Measurements from ENCODE around the gene PAK4.
"Not testable (repeated sequence)": the region's sequence is repeated elsewhere in the genome, so short reads cannot be mapped to it uniquely, and the experiment has no call there.

Gene PAK4

DNA sequence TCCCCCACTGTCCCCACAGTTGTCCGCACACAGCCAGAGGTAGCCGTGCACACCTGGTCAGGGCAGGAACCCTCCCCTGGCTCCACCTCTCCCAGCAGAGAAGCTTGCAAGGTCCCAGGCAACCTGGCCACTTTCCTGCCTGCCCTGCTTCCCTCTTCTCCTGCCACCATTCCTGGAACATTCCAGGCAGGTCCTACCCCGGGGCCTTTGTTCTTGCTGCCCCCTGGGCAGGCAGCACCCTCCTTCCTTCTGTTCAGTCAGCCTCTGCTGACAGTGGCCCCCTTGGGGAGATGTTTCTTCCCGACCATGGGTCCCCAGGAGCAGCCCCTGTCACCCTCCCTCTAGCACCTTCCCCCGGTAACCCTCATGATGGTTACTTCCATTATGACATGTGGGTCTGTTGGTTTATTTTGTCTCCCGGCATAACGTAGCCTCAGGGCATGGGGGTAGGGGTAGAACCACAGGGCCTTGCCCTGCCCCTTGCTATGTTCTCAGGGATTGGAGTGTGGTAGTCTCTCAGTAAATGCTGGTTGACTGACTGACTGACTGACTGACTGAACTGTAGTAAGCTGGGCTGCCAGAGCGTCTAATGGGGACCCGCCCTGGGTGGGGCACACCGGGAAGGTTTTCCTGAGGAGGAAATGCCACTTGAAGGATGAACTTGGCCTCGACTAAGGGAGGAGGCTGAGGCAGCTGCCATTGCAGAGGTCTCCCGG lies 10.8 kb downstream of the PAK4 start:
- FAIRE-seq (no peak), DNase-seq (ENCODE audit: insufficient read length) (no peak)
- no peak for TF ChIP-seq POLR2A (IDR thresholded peaks at IDR 0.05; ENCODE audit: low read depth, low read length)
- no peak for TF ChIP-seq TAF1 (IDR thresholded peaks at IDR 0.05; ENCODE audit: borderline replicate concordance, low read depth, low read length)
- no peak for TF ChIP-seq POLR2AphosphoS5 (IDR thresholded peaks at IDR 0.05; ENCODE audit: low read depth, low read length)

DNA sequence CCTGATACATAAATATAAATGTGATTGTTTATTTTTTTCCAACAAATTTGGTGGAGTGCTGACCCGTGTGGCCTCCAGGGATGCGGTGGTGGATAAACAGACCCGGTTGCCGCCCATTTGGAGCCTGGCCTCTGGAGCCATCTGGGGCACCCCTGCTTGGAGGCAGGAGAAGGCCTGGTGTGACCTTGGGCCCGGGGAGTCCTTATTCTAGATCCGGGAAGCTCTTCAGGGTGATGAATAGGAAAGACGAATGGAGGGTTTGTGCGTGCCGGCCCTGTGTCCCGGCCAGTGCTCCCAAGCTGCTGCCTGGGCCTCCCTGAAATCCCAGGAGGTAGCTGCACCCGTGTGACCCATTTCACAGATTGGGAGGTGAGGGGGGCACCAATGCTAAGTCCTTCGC lies 11.5 kb downstream of the PAK4 start:
- TF ChIP-seq TAF1 (IDR thresholded peaks at IDR 0.05; ENCODE audit: borderline replicate concordance, low read depth, low read length) (no peak), POLR2AphosphoS5 (IDR thresholded peaks at IDR 0.05; ENCODE audit: low read depth, low read length) (no peak), POLR2A (IDR thresholded peaks at IDR 0.05; ENCODE audit: low read depth, low read length) (no peak)
- FAIRE-seq = no peak
- DNase-seq (ENCODE audit: insufficient read length) = no peak

DNA sequence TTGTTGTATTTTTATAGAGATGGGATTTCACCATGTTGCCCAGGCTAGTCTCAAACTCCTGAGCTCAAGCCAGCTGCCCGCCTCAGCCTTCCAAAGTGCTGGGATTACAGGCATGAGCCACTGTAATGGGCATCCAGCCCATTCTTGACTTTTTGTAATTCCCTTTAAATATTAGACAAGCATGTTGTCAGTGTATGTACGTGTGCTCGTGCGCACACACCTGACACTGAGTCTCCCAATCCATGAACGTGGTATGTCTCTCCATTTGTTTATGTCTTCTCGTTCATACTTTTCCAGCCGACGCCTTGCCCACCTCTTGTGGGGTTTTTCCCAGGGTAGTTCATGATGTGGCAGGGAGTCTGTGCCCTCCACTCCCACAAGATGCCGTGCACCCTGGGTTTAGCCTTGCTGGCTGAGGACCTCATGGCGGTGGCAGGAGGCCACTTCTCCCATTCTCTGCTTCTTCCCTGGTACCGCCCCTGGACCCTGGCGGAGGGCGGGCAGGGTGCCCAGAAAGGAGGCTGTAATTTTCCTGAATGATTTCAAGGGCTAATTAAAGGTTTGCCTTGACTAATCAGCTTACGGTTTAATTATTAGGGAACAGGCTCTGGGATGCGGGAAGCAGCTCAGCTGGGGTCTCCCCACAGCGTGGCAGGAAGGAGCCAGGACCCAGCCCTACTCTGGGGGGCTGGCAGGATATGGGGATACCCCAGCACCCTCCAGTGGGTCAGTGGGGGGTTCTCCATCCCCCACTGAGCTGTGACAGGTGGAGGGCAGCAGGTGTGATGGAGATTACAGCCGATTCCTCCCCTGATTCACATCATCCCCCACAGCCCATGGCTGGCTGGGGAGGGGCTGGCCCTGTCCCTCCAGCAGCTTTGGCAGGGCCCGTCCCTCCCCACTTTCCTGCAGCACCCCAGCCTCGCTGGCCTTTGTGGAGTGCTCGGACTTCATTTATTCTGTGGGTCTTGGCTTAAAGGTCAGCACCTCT lies 12.9 kb downstream of the PAK4 start:
- no peak for FAIRE-seq
- TF ChIP-seq POLR2AphosphoS5 (IDR thresholded peaks at IDR 0.05; ENCODE audit: low read depth, low read length) (no peak), TAF1 (IDR thresholded peaks at IDR 0.05; ENCODE audit: borderline replicate concordance, low read depth, low read length) (no peak), POLR2A (IDR thresholded peaks at IDR 0.05; ENCODE audit: low read depth, low read length) (no peak)
- no peak for DNase-seq (ENCODE audit: insufficient read length)

DNA sequence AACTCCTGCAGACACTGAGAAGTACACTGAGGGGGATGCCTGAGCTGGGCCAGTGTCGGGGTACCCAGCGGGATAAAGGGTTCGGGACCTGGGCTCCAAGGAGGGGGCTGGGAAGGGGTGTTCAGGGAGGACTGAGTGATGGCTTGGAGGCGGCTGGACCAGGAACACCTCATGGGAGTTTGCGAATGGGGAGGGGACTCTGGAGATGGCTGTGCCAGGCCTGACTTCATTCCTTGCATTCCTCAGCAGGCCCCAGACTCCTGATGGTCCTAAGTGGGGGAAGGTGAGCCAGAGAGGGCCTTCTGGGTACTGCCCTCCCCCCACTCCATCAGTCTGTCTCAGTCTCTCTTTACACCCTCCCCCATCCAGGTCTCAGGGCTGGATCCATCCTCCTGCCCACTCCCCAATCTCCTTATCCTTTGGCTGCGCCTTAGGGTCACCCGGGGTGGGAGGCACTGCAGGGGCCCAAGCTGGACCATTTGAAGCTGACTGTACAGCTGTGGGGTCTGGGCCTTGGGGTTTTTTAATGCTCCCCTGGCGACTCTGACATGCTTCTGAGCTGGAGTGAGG lies 13.8 kb downstream of the PAK4 start:
- TF ChIP-seq POLR2AphosphoS5 (IDR thresholded peaks at IDR 0.05; ENCODE audit: low read depth, low read length) = no peak
- no peak for TF ChIP-seq POLR2A (IDR thresholded peaks at IDR 0.05; ENCODE audit: low read depth, low read length)
- no peak for TF ChIP-seq TAF1 (IDR thresholded peaks at IDR 0.05; ENCODE audit: borderline replicate concordance, low read depth, low read length)
- DNase-seq (ENCODE audit: insufficient read length) = no peak
- no peak for FAIRE-seq

DNA sequence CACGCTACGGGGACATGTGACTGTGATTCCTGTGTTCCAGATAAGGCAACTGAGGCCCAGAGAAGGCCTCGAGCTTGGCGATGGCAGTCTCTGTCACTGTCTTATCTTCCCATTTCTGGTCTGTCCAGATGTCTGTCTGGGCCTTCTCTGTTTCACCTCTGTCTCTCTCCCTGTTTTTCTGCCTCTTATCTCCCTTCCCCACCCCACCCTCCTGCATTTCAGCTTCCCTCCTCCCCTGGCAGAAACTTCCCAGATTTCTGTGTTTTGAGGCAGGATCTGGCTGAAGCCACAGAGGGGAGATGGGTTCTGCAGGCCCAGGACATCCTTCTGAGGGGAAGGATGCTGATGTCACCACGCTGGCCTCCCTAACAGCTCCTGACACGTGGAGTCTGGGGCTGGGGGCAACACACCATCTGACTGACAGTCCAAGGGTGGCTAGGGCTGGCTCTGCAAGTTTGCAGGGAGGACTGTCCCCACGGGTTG lies 14.4 kb downstream of the PAK4 start:
- FAIRE-seq (no peak), DNase-seq (ENCODE audit: insufficient read length) (no peak)
- no peak for TF ChIP-seq TAF1 (IDR thresholded peaks at IDR 0.05; ENCODE audit: borderline replicate concordance, low read depth, low read length)
- no peak for TF ChIP-seq POLR2AphosphoS5 (IDR thresholded peaks at IDR 0.05; ENCODE audit: low read depth, low read length)
- no peak for TF ChIP-seq POLR2A (IDR thresholded peaks at IDR 0.05; ENCODE audit: low read depth, low read length)

DNA sequence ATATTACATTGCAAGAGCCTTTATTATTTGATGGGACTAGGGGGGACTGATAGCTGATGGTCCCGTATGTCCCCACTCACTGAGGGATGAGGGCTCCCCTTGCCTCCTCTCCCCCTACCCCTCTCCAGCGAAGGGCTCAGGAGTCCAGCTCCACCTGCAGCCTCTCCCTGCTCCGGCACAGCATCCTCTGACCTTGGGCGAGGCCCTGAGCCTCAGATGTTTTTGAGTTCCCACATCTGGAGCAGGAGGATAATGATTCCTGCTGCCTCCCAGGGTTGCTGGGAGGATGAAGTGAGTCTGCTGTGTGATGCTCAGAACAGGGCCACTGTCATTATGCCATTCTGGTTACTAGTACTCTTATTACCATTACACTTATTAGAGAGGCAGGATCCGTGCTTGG lies 15.0 kb downstream of the PAK4 start:
- DNase-seq (ENCODE audit: insufficient read length) = no peak
- FAIRE-seq = no peak
- TF ChIP-seq POLR2A (IDR thresholded peaks at IDR 0.05; ENCODE audit: low read depth, low read length) (no peak), POLR2AphosphoS5 (IDR thresholded peaks at IDR 0.05; ENCODE audit: low read depth, low read length) (no peak)

DNA sequence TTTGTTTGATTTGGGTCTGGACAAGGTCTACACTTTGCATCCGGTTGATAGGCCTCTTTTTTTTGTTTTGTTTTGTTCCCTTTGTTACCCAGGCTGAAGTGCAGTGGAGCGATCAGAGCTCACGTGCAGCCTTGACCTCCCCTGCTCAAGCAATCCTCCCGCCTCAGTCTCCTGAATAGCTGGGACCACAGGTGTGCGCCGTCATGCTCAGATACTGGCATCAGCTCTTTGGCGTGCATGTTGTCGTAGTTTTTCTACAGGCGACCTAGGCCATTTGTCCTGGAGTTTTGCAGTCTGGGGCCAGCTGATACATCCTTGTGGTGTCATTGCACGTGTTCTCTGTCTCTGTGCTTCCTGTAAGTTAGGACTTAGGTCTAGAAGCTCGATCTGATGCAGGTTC lies 16.3 kb downstream of the PAK4 start:
- FAIRE-seq = no peak
- no peak for DNase-seq (ENCODE audit: insufficient read length)
- TF ChIP-seq POLR2AphosphoS5 (IDR thresholded peaks at IDR 0.05; ENCODE audit: low read depth, low read length) (no peak), POLR2A (IDR thresholded peaks at IDR 0.05; ENCODE audit: low read depth, low read length) (no peak), TAF1 (IDR thresholded peaks at IDR 0.05; ENCODE audit: borderline replicate concordance, low read depth, low read length) (no peak)

DNA sequence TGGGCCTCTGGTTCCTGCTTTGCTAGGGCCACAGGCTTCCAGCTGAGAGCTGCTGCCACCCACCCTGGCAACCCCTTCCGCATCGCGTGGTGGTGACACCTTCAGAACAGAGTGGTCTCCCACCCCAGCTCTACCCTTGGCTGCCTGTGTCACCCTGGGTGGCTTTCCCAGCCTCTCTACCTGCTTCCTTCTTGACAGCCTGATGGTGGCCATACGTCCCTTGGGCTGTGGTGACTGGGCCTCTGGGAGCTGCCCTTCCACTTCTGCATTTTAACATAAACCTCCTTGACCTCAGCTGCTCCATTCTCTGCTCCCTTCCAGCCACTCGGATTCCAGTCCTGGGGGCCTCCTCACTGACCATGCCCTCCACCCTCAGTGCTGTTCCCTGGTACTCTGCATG lies 17.0 kb downstream of the PAK4 start:
- FAIRE-seq (no peak), DNase-seq (ENCODE audit: insufficient read length) (no peak)
- TF ChIP-seq POLR2A (IDR thresholded peaks at IDR 0.05; ENCODE audit: low read depth, low read length) = no peak

DNA sequence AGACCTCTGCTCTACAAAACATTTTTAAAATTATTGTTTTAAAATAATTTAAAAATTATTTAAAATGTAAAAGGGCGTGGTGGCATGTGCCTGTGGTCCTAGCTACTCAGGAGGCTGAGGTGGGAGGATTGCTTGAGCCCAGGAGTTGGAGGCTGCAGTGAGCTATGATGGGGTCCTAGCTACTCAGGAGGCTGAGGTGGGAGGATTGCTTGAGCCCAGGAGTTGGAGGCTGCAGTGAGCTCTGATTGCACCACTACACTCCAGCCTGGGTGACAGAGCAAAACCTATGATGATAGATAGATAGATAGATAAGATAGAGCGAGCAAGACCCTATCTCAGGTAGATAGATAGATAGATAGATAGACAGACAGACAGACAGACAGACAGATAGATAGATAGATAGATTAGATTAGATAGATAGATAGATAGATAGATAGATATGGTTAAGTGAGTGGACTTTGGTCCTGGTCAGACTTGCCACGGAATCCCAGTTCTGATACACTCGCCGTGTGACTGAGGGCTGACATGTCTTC lies 18.2 kb downstream of the PAK4 start:
- not testable (repeated sequence) for DNase-seq (ENCODE audit: insufficient read length); FAIRE-seq

DNA sequence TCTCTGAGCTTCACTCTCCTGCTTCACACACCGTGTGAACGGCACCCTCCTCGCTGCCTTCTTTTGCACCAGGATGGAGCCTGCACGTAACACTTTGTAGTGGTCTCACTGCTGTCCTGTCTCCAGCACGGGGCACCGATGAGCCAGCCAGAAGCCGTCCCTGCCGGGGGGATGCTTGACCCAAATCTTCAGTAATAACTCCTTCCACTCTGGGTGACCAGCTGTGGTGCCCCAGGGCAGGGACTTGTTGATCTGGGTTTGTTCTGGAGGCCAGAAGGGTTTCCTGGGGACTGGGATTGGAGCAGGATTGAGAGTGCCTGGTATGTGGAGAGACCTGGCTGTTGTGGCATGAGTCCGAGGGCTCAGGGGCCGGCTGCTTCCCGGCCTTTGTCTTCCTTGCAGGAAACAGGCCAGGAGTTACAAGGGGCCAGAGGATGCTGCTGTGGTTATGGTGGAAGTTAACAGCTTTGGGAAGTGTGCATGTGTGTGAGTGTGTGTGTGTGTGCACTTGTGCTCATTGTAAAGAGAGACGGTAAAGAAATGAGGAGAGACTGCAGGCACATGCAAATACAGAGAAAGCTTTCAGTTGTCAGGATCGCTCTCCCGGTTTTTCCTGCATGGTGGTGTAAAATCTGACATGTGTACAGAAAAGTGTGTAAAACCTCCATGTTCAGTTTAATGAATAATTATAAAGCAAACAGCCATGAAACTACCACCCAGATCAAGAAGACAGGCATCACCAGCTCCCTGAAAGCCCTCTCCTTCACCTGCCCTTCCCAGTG lies 18.9 kb downstream of the PAK4 start:
- TF ChIP-seq POLR2AphosphoS5 (IDR thresholded peaks at IDR 0.05; ENCODE audit: low read depth, low read length) (no peak), POLR2A (IDR thresholded peaks at IDR 0.05; ENCODE audit: low read depth, low read length) (no peak), TAF1 (IDR thresholded peaks at IDR 0.05; ENCODE audit: borderline replicate concordance, low read depth, low read length) (no peak)
- FAIRE-seq (no peak), DNase-seq (ENCODE audit: insufficient read length) (no peak)
